ENCODE measurements around the gene CACUL1. TPM values are rescaled to one million over a fixed set of nuclear protein-coding genes. Genes with fewer than 3 reads are reported as not detected.

Gene CACUL1
- total RNA-seq, 1 experiment from 2014 or later: 38.5 TPM

- WGBS (ENCODE audit: extremely low coverage, insufficient read length, low lambda C conversion rate): no CpG with 5 or more reads among the region's 3 CpGs
- H3K9me3 Mint-ChIP-seq: no peaks in the 10 kb centered on the region
Observed at GRCh38 chr10:118752409-118752808, 2.4 kb downstream of the CACUL1 start.

More at GRCh38 chr10:118752409-118752808, 2.4 kb downstream of the CACUL1 start:
- H4K5ac ChIP-seq (ENCODE audit: insufficient read length, low read depth, low read length): no peak overlapping the region
- Mint-ChIP-seq H3K4me3 (peak overlapping the region; percentile 98), H3K4me1 (peaks cover 23 to 27% of the 10 kb centered on the region in 2 experiments), H3K36me3 (ENCODE audit: insufficient read depth in 1 of 3, low read depth in 3 of 3) (peaks cover 2 to 20% (median 4%) of the 10 kb centered on the region in 3 experiments; a peak in 5 of 7 replicates), H3K27ac (no peak overlapping the region), H3K27me3 (ENCODE audit: low read depth) (peaks cover 15% of the 10 kb centered on the region)
- no peaks in the 10 kb centered on the region; the same call in 1 of the 2 replicates for H3K4me1 ChIP-seq (ENCODE audit: insufficient read depth, low read length)
- no peaks in the 10 kb centered on the region for H3K9me3 ChIP-seq (ENCODE audit: control insufficient read depth, low read depth, low read length)
- TF ChIP-seq CTCF (conservative IDR thresholded peaks at IDR 0.05): no peak
- no peak overlapping the region for H3K56ac ChIP-seq (ENCODE audit: insufficient read length, low read depth, low read length)
- no peak overlapping the region for H2BK15ac ChIP-seq (ENCODE audit: low read depth, low read length)
- H4K8ac ChIP-seq (replicated peaks; ENCODE audit: insufficient read length, low read depth, low read length): no peak overlapping the region
- H4K20me1 ChIP-seq (ENCODE audit: control insufficient read depth, insufficient read depth, insufficient read length): no peaks in the 10 kb centered on the region
- no peak overlapping the region for H2AFZ ChIP-seq (ENCODE audit: low read length)
- no peak overlapping the region for H3K4me2 ChIP-seq (ENCODE audit: insufficient read depth, insufficient read length, low read length)
- H3K18ac ChIP-seq (ENCODE audit: insufficient read length, low read depth, low read length): no peak overlapping the region
- H3K14ac ChIP-seq (ENCODE audit: insufficient read depth, low read length): no peak overlapping the region
- no peak overlapping the region for H2AK5ac ChIP-seq (ENCODE audit: insufficient read length, low read length)
- H3K23me2 ChIP-seq (ENCODE audit: insufficient read length, low read depth, low read length, poor library complexity, severe bottlenecking): peaks cover 15% of the 10 kb centered on the region
- H2BK20ac ChIP-seq (ENCODE audit: low read depth, low read length, poor library complexity, severe bottlenecking): no peak overlapping the region
- DNase-seq: no peak
- no peak overlapping the region for H3K9ac ChIP-seq (ENCODE audit: extremely low read depth, insufficient read length, low read length)
- H2BK5ac ChIP-seq (ENCODE audit: insufficient read length, low read length): no peak overlapping the region
- no peak overlapping the region for H3T11ph ChIP-seq (ENCODE audit: low read length)
- no peak overlapping the region for H2BK12ac ChIP-seq (ENCODE audit: insufficient read length, low read depth, low read length)
- no peak overlapping the region for H2BK120ac ChIP-seq (ENCODE audit: low read depth, low read length, poor library complexity, severe bottlenecking)
- H3K4ac ChIP-seq (ENCODE audit: low read depth, low read length): no peak overlapping the region
- H3K27ac ChIP-seq (ENCODE audit: insufficient read length, low read depth, low read length): no peak overlapping the region
- no peak overlapping the region for H3K23ac ChIP-seq (ENCODE audit: insufficient read length, low read depth, low read length)
- no peaks in the 10 kb centered on the region for H3K27me3 ChIP-seq (ENCODE audit: insufficient read depth, low read length)
- H4K91ac ChIP-seq (ENCODE audit: insufficient read length, low read depth, low read length): no peak overlapping the region
- peaks cover 3% of the 10 kb centered on the region for H3K79me1 ChIP-seq (ENCODE audit: insufficient read depth, low read depth, low read length, poor library complexity, severe bottlenecking)
- H3K79me2 ChIP-seq (ENCODE audit: insufficient read depth, low read length): peaks cover 48% of the 10 kb centered on the region; the same call in 1 of the 2 replicates

All from H9 (cell line).